HG03066 (cell line): Measurements from ENCODE around the gene FAM120C.
A peak's percentile ranks its signal among the peaks of the same experiment; 100 is the strongest.

Experiments
- ATAC-seq: cut with Tn5 transposase; IDR thresholded peaks from one replicate; pipeline ENCODE4 v1.9.1; 2021; ENCODE audit warnings: low read depth; ENCODE audit not compliant: unreplicated experiment

The FAM120C gene

GRCh38 chrX:54182864-54183613 is at the start of gene FAM120C:
Gene FAM120C, minus strand, starts transcription at chrX:54183254. Its CDS starts 56 bp downstream, at chrX:54183198.
- ATAC-seq = peak; percentile 74

GRCh38 chrX:54230435-54231148 is 47.5 kb upstream of the FAM120C start:
- ATAC-seq = no peak

- no peak for ATAC-seq
Measured at GRCh38 chrX:54223581-54223980, 40.5 kb upstream of the FAM120C start.

GRCh38 chrX:54213603-54214002 is 30.5 kb upstream of the FAM120C start:
- ATAC-seq = no peak

- no peak for ATAC-seq
Measured at GRCh38 chrX:54208531-54208930, 25.5 kb upstream of the FAM120C start.

GRCh38 chrX:54198262-54198661 is 15.2 kb upstream of the FAM120C start:
- no peak for ATAC-seq

- no peak for ATAC-seq
Measured at GRCh38 chrX:54194982-54195588, 12.0 kb upstream of the FAM120C start.

- ATAC-seq = no peak
Measured at GRCh38 chrX:54193085-54193821, 10.2 kb upstream of the FAM120C start.

GRCh38 chrX:54184474-54184873 is 1.4 kb upstream of the FAM120C start:
- ATAC-seq = no peak

GRCh38 chrX:54182194-54182863 is 725 bp downstream of the FAM120C start:
- peak; percentile 51 for ATAC-seq

- no peak for ATAC-seq
Measured at GRCh38 chrX:54181202-54181953, 1.7 kb downstream of the FAM120C start.

- no peak for ATAC-seq
Measured at GRCh38 chrX:54180403-54180802, 2.7 kb downstream of the FAM120C start.

- no peak for ATAC-seq
Measured at GRCh38 chrX:54178100-54178940, 4.7 kb downstream of the FAM120C start.

- no peak for ATAC-seq
Measured at GRCh38 chrX:54177306-54177705, 5.7 kb downstream of the FAM120C start.

- ATAC-seq = no peak
Measured at GRCh38 chrX:54173791-54174190, 9.3 kb downstream of the FAM120C start.

- ATAC-seq = no peak
Measured at GRCh38 chrX:54172455-54172854, 10.6 kb downstream of the FAM120C start.

GRCh38 chrX:54171527-54172250 is 11.4 kb downstream of the FAM120C start:
- no peak for ATAC-seq

- no peak for ATAC-seq
Measured at GRCh38 chrX:54171091-54171490, 12.0 kb downstream of the FAM120C start.
